HEK293T (cell line): ENCODE results near the gene CHCHD1.

Experiments
- BHLHE40 ChIP-seq: fragments of 450-650 bp; IDR thresholded peaks from 2 replicates; pipeline ENCODE4 v1.6.1; 2016; ENCODE audit warnings: mild to moderate bottlenecking, moderate library complexity, borderline replicate concordance
- CTBP1 ChIP-seq: fragments of 450-650 bp; IDR thresholded peaks from 2 replicates; pipeline ENCODE4 v1.6.1; 2016; ENCODE audit warnings: borderline replicate concordance
- FOXA1 ChIP-seq: fragments of 450-650 bp; IDR thresholded peaks from 2 replicates; pipeline ENCODE4 v1.6.1; 2016; ENCODE audit warnings: mild to moderate bottlenecking
- FOXK2 ChIP-seq: fragments of 450-650 bp; IDR thresholded peaks from 2 replicates; pipeline ENCODE4 v1.6.1; 2016; ENCODE audit warnings: mild to moderate bottlenecking
- HDGF ChIP-seq: fragments of 450-650 bp; IDR thresholded peaks from 2 replicates; pipeline ENCODE4 v1.6.1; 2017; ENCODE audit warnings: antibody characterized with exemption, borderline replicate concordance
- LEF1 ChIP-seq: fragments of 450-650 bp; IDR thresholded peaks from 2 replicates; pipeline ENCODE4 v1.6.1; 2017; ENCODE audit warnings: mild to moderate bottlenecking, borderline replicate concordance
- SP1 ChIP-seq: fragments of 450-650 bp; IDR thresholded peaks from 2 replicates; pipeline ENCODE4 v1.6.1; 2017
- SUZ12 ChIP-seq: fragments of 450-650 bp; IDR thresholded peaks from 2 replicates; pipeline ENCODE4 v1.6.1; 2016; ENCODE audit warnings: mild to moderate bottlenecking
- TARDBP ChIP-seq: fragments of 450-650 bp; IDR thresholded peaks from 2 replicates; pipeline ENCODE4 v1.6.1; 2016
- TF ChIP-seq, protein P1 (sequence below): fragments of 450-650 bp; IDR thresholded peaks from 2 replicates; pipeline ENCODE4 v1.6.1; 2016

DNA sequence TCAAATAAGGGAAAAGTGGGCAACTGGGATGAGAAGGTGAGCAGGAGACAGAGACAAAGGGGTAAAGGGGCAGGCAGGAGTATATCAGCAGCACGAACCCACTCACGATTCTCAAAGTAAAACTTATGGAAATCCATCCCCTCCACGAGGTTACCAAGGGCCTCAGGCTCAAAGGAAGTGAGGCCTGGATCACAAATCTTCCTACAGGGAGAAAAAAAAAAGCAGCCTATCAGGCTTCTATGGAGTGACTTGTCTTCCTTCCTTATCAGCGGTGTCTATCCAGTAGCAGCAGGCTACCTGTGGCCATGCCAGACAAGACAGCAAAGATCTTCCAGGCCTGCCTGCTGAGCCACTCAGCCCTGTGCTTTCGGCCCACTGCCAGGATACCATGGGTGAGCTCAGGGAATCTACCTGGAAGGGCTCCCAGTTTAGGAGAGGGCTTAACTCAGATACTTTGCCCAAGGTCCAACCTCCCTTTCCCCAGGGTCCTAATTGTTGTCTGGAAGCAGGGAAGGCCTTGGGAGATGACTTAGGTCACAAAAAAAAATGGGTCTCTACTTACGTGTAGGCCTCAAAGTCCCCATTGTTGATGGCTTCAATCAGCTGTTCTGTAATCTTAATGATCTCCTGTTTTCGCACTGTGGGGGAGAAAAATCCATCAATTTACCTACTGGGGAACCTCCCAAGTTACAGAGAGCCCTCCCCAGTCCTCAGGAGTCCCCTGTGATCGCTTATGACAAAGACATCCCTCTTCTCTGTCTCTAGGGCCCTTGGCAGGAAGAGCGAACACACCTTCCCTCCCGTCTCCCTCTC lies 35.3 kb downstream of the CHCHD1 start:
- TF ChIP-seq TARDBP (no peak), SP1 (no peak), FOXA1 (no peak), FOXK2 (no peak), SUZ12 (no peak), HDGF (no peak), CTBP1 (no peak), LEF1 (no peak), BHLHE40 (no peak)
- TF ChIP-seq, protein P1, sequence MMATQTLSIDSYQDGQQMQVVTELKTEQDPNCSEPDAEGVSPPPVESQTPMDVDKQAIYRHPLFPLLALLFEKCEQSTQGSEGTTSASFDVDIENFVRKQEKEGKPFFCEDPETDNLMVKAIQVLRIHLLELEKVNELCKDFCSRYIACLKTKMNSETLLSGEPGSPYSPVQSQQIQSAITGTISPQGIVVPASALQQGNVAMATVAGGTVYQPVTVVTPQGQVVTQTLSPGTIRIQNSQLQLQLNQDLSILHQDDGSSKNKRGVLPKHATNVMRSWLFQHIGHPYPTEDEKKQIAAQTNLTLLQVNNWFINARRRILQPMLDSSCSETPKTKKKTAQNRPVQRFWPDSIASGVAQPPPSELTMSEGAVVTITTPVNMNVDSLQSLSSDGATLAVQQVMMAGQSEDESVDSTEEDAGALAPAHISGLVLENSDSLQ = no peak
